MM.1S (cell line): ENCODE measurements around the gene MAD1L1.

Experiments used
- DNase-seq: peaks from one replicate; pipeline ENCODE4 v3.0.0-alpha.2; 2015
- H2AFZ ChIP-seq: fragments of 300-600 bp; sonication (generic); 2 replicates; pipeline ENCODE4 v1.6.0; 2016; ENCODE audit warnings: antibody characterized with exemption, low read length
- H3F3A ChIP-seq: fragments of 300-600 bp; sonication (generic); 2 replicates; pipeline ENCODE4 v1.6.1; 2016; ENCODE audit warnings: mild to moderate bottlenecking, antibody characterized with exemption, low read length, moderate library complexity, mixed read lengths; ENCODE audit not compliant: insufficient read depth
- H3K27ac ChIP-seq: fragments of 300-600 bp; sonication (generic); 2 replicates; pipeline ENCODE4 v1.5.1; 2016; ENCODE audit warnings: mild to moderate bottlenecking, low read length
- H3K27me3 ChIP-seq: fragments of 300-600 bp; sonication (generic); replicated peaks from 2 replicates; pipeline ENCODE4 v1.6.0; 2016; ENCODE audit warnings: low read length; ENCODE audit not compliant: insufficient read depth
- H3K36me3 ChIP-seq: fragments of 300-600 bp; sonication (generic); replicated peaks from 2 replicates; pipeline ENCODE4 v1.6.1; 2016; ENCODE audit warnings: mild to moderate bottlenecking, low read length, mixed read lengths; ENCODE audit not compliant: insufficient read depth
- H3K4me1 ChIP-seq: fragments of 300-600 bp; sonication (generic); 2 replicates; pipeline ENCODE4 v1.6.1; 2016; ENCODE audit warnings: low read length, mixed read lengths
- H3K4me2 ChIP-seq: fragments of 300-600 bp; sonication (generic); 2 replicates; pipeline ENCODE4 v1.6.0; 2016; ENCODE audit warnings: low read depth, low read length
- H3K4me3 ChIP-seq: fragments of 300-600 bp; sonication (generic); 2 replicates; pipeline ENCODE4 v1.5.1; 2016; ENCODE audit warnings: low read length, mixed read lengths
- H3K79me2 ChIP-seq: fragments of 300-600 bp; sonication (generic); 2 replicates; pipeline ENCODE4 v1.6.1; 2016; ENCODE audit warnings: mixed run types, low read length, mixed read lengths
- H3K9ac ChIP-seq: fragments of 300-600 bp; sonication (generic); 2 replicates; pipeline ENCODE4 v1.6.1; 2016; ENCODE audit warnings: low read length, mixed read lengths
- H3K9me2 ChIP-seq: fragments of 300-600 bp; sonication (generic); replicated peaks from 2 replicates; pipeline ENCODE4 v1.6.1; 2016; ENCODE audit warnings: mild to moderate bottlenecking, low read length, mixed read lengths; ENCODE audit not compliant: insufficient read depth
- H3K9me3 ChIP-seq: fragments of 300-600 bp; sonication (generic); replicated peaks from 2 replicates; pipeline ENCODE4 v1.6.1; 2016; ENCODE audit warnings: mild to moderate bottlenecking, low read length, mixed read lengths; ENCODE audit not compliant: insufficient read depth
- H4K20me1 ChIP-seq: fragments of 300-600 bp; sonication (generic); 2 replicates; pipeline ENCODE4 v1.6.1; 2016; ENCODE audit warnings: mild to moderate bottlenecking, low read length, moderate library complexity, mixed read lengths; ENCODE audit not compliant: insufficient read depth
- CTCF ChIP-seq: fragments of 300-600 bp; sonication (generic); IDR thresholded peaks from 2 replicates; pipeline ENCODE4 v1.5.1; 2016; ENCODE audit warnings: antibody characterized with exemption, low read length, mixed read lengths
- EZH2 ChIP-seq: fragments of 300-600 bp; sonication (generic); optimal IDR thresholded peaks from 2 replicates; pipeline ENCODE3; 2017; ENCODE audit warnings: low read depth, mild to moderate bottlenecking, antibody characterized with exemption, low read length, mixed read lengths
- EZH2phosphoT487 ChIP-seq: fragments of 300-600 bp; sonication (generic); IDR thresholded peaks from 2 replicates; pipeline ENCODE4 v1.6.1; 2018; ENCODE audit warnings: antibody characterized with exemption, low read length

The MAD1L1 gene

GRCh38 chr7:2263176-2263575 lies 30.4 kb upstream of the MAD1L1 start:
- Histone ChIP-seq H3K4me3 (no peak overlapping the region), H3K4me2 (no peak overlapping the region), H3K27me3 (no peaks in the 10 kb centered on the region), H3K9me2 (no peaks in the 10 kb centered on the region), H3F3A (no peaks in the 10 kb centered on the region), H3K27ac (no peak overlapping the region), H3K4me1 (no peaks in the 10 kb centered on the region), H3K9me3 (no peaks in the 10 kb centered on the region), H4K20me1 (no peaks in the 10 kb centered on the region), H3K36me3 (no peaks in the 10 kb centered on the region), H2AFZ (no peak overlapping the region), H3K9ac (no peak overlapping the region), H3K79me2 (no peaks in the 10 kb centered on the region)
- TF ChIP-seq CTCF (no peak), EZH2phosphoT487 (no peak), EZH2 (no peak)
- DNase-seq, result no peak

- Histone ChIP-seq H3F3A (no peaks in the 10 kb centered on the region), H3K4me3 (no peak overlapping the region), H3K4me2 (no peak overlapping the region), H3K27me3 (no peaks in the 10 kb centered on the region), H3K27ac (no peak overlapping the region), H3K9me3 (no peaks in the 10 kb centered on the region), H2AFZ (no peak overlapping the region), H3K36me3 (no peaks in the 10 kb centered on the region), H3K4me1 (no peaks in the 10 kb centered on the region), H3K9ac (no peak overlapping the region), H4K20me1 (no peaks in the 10 kb centered on the region), H3K9me2 (no peaks in the 10 kb centered on the region), H3K79me2 (no peaks in the 10 kb centered on the region)
- no peak for DNase-seq
- TF ChIP-seq CTCF, result no peak
- no peak for TF ChIP-seq EZH2phosphoT487
- TF ChIP-seq EZH2, result no peak
Observed at GRCh38 chr7:2261611-2262010, 28.9 kb upstream of the MAD1L1 start.

- Histone ChIP-seq H3K9me3 (no peaks in the 10 kb centered on the region), H3K79me2 (no peaks in the 10 kb centered on the region), H2AFZ (no peak overlapping the region), H3K4me2 (no peak overlapping the region), H3K9me2 (no peaks in the 10 kb centered on the region), H3F3A (no peaks in the 10 kb centered on the region), H3K27ac (no peak overlapping the region), H3K9ac (no peak overlapping the region), H4K20me1 (no peaks in the 10 kb centered on the region), H3K36me3 (no peaks in the 10 kb centered on the region), H3K4me1 (no peaks in the 10 kb centered on the region), H3K27me3 (no peaks in the 10 kb centered on the region), H3K4me3 (no peak overlapping the region)
- no peak for TF ChIP-seq EZH2
- TF ChIP-seq EZH2phosphoT487, result no peak
- no peak for TF ChIP-seq CTCF
- no peak for DNase-seq
Observed at GRCh38 chr7:2260820-2261219, 28.1 kb upstream of the MAD1L1 start.
